GM21447 (cell line): ENCODE measurements around the gene WDFY3.

Source experiments
- ATAC-seq: cut with Tn5 transposase; IDR thresholded peaks from one replicate; pipeline ENCODE4 v1.9.1; 2021; ENCODE audit not compliant: unreplicated experiment

WDFY3 gene

DNA sequence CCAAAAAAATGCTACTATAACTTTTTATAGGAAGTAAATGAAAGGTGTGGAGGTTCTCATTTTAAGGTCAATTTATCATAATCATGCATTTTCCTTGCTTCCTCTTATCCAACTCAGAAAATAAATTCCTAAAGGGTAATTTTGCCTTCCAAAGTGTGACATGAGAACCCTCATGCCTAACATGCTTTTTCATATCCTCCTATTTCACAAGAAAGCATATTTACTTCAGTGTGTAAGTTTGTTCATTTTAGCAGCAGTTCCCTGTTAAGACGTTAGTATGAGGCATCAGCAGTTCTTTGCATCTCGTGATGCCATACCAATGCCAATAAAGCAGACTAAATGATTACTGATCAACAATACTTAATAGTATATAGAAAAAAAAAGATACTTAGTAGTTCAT is 18.4 kb downstream of the WDFY3 start:
- no peak for ATAC-seq

DNA sequence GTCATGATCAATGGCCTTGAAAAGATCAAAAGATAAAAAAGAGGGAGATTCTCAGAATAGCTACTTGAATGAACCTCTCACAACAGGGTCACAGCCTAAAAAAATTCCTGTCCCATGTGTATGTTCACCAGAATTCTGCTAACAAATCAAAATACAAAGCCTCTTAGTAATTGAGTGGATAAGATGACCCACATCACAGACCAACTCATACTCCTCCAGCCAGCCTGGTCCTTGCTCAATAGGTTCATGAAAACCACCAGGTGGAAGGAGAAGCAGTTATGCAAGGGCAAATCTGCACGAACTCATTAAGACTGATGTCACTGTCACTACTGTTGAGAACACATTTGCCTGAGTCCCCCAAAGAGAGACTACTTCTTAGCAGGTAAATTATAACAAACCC is 21.5 kb downstream of the WDFY3 start:
- no peak for ATAC-seq

DNA sequence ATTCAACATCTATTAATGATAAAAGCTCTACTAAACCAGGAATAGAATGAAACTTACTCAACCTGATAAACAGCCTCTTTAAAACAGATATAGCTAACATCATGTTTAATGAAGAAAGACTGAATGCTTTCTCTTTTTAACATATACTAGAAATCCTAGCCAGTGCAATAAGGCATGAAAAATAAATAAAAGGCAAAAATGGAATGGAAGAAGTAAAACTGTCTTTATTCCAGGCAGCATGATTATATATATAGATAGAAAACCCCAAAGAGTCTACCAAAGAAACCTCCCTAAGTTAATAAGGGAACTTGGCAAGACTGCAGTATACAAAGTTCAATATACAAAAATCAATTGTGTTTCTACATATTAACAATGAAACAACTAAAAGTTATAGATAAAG is 25.5 kb downstream of the WDFY3 start:
- no peak for ATAC-seq

DNA sequence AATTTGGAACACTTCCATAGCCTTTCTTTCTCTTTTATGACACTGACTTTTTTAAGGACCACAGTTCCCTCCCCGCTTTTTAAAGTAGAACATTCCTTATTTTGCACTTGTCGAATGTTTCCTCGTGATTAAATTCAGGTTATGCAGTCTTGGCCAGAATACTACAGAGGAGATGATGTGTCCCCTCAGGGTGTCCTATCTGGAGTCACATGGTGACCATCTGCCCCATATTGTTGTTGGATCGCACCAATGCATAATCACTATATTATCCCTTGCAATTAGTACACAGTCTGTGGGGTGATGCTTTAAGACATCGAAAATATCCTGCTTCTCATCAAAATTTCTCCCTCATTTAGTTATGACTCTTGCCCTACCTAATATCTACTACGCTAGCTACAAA is 27.4 kb downstream of the WDFY3 start:
- no peak for ATAC-seq

DNA sequence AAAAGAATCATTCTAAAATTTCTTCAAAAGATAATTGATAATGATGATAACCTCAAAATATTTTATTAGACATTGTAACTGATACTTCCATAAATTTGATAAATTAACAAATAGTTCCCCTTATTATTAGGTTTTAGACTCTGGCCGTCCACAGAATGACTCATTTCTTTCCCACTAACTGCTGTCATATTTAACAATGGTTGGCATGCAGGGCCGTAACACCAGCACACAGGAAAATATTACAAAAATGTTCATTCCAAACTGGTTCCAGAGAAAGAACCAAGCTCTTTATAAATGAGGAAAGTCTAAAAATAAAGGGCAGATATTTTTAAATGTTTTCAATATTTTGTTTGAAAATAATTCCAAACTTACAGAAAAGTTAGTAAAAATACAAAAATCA is 28.2 kb downstream of the WDFY3 start:
- ATAC-seq, result no peak

DNA sequence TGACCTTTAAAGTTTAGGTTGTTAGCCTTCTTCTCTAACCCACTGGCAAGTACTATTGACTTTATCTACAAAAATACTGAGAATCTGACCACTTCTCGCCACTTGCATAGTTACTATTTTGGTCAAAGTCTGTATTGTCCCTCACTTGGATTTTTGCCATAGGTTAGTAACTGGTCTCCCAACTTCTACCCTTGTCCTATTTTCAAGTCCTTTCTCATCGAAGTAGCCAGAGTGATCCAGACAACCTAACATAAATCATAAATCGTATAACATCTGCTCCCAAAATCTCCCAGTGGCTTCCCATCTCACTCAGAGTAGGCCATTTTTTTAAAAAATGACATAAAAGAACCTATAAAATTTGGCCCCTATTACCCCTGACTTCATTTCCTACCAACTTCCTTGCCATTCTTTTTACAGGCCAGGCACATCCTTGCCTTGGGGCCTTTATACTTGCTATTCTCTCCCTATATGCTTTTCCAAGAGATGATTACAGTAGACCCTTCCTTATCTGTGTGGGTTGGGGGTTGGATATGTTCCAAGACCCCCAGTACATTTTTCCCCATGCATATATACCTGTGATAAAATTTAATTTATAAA is 29.0 kb downstream of the WDFY3 start:
- ATAC-seq, result no peak

DNA sequence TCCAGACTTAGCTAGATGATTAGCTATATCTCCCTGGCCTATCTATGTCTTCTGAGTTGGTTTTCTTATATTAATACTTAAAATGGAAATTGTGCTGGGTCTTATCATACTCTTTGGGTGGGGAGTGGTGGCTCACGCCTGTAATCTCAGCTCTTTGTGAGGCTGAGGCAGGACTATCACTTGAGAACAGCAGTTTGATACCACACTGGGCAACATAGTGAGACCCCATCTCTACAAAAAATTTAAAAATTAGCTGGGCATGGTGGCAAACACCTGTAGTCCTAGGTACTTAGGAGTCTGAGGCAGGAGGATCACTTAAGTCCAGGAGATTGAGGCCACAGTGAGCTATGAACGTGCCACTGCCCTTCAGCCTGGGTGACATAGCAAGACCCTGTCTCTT is 30.4 kb downstream of the WDFY3 start:
- no peak for ATAC-seq

DNA sequence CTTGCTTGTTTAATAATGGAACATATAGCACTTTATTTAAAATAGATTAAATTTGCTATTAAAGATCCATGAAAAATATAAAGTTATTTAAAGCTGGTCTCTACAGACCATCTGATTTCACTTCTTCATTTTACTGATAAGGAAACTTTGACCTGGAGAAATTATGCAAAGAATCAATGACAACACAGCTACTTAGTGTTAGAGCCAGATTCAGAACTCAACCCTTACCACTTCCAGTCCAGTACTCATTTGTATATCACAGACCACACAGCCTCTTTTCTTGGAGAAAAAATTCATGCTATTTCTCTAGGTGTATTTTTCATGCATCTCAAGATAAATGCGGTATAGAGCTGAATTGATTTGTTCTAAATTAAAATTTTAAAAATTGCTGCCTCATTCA is 34.0 kb downstream of the WDFY3 start:
- ATAC-seq, result no peak

DNA sequence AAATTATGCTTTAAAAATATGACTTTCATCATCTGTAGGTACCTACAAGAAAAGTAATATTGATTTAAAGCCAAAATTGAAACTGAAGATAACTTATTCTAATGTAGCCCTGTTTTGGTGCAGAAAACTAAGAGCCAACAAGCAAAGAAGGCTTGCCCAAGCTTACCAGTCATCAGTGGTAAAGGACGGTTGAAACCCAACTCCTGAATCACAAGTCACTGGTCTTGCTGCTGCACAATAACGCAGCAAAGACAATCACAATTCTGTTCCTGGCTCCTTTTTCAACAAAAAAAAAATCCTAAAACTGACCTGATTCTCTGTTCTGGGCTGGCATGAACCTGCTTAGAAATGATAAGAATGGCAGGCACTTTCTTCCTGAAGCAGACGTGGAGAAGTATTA is 34.5 kb downstream of the WDFY3 start:
- no peak for ATAC-seq

DNA sequence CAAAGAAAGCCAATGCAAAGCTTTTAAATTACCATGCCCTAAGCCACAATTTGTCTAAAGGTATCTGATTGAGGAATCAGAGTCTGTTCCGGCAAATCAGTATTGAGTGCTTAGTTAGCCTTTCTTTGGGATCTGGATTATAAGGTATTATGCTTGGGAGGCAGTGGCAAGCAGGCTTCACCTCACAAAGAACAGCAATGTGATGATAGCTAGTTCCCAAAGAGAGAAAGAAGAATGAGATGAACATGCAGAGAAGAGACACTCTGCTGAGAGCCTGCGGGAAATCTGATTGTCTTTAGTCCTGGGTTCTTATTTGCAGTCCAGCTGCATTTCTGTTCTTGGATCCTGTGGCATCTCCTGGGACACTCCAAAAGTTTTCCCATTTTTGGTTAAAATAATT is 35.2 kb downstream of the WDFY3 start:
- no peak for ATAC-seq

DNA sequence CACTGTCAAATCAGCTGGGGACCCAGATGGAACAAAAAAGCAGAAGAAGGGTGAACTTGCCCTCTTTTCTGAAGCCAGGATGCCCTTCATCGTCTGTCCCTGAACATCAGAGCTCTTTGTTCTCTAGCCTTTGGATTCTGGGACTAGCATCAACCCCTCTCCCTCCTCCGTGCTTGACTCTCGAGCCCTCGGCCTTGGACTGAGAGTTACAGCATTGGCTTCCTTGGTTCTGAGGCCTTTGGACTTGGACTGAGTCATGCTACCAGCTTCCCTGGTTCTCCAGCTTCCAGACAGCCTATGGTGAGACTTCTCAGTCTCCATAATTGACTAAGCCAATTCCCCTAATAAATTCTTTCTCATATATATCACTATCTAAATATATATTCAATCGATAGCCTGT is 38.4 kb downstream of the WDFY3 start:
- no peak for ATAC-seq

DNA sequence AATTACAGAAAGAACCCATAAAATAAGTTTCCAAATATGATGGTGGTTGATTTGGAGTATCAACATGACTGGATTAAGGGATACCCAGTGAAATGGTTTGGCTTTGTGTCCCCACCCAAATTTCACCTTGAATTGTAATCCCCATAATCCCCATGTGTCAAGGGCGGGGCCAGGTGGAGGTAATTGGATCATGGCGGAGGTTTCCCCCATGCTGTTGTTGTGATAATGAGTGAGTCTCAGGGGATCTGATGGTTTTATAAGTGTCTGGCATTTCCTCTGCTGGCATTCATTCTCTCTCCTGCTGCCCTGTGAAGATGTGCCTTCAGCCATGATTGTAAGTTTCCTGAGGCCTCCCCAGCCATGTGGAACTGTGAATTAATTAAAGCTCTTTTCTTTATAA is 39.1 kb downstream of the WDFY3 start:
- no peak for ATAC-seq

DNA sequence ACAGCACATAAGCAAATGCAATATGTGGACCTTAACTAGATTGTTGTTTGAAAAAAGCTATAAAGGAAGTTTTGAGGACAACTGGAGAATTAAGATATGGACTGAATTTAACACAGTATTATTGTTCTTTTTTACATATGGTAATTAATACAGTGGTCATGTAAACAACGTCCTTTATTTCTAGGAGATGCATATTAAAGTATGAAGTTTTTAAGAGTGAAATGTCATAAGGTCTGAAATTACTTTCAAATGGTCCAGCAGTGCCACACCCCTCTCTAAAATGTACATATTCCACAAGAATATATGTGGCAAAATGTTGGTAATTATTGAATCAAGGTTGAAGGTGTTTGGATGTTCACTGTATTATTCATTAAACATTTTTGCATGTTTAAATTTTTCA is 40.9 kb downstream of the WDFY3 start:
- no peak for ATAC-seq

DNA sequence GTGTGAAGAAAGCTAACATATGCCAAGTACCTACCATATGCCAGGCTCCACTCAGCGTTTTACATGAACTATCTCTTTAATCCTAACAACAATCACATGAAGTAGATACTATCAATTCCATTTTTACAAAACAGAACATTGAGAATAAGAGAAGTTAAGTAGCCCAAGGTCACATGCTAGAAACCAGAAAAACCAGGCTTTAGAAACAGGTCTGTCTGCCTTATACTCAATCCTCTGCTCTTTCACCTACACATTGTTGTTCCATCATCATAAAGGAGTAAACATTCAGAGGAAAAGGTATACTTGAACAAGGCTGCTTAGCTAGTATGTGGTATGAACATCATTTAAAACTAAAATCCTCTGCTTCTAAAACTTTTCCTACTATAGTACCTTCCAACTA is 42.1 kb downstream of the WDFY3 start:
- no peak for ATAC-seq

DNA sequence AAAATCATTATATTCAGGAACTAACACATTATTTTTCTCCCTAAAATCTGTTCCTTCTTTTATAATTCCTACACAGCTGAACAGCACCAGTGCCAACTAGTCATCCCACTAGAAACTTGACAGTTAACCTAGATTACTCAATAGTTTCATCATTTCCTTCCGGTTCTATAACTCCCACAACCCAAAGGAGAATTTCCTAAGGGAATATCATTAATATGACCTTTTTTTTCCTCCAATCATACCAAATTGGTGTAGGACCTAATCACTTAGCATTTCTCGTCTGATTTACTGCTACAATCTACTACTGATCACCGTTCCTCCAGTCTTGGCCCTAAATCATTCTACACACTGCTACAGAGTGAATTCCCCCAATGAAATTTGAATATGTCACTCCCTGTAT is 45.9 kb downstream of the WDFY3 start:
- no peak for ATAC-seq

DNA sequence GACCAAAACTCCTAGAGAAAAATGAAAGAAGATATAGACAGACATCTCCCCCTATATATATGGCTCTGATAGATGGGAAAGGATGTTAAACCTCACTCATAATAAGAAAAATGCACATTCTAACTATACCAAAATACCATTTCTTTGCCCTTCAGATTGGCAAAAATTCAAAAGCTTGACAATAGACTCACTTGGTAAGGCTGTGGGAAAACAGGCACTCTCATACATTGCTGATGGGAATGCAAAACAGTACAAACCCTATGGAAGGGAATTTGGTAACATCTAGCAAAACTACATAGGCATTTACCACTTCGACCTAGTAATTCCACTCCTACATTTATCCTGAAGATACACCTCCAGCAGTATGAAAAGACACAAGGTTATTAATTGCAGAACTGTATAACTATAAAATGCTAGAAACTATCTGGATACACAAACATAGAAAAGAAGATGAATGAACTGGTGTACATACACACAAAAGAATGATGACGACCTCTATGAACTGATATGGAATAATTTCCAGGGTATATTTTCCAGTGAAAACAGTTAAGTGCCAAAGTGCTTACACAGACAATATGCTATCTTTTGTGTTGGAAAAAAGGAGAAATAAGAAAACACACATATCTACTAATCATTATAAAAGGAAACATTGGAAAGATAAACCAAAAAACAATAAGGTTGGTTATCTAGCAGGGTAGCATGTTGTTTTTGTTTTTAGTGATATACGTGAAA is 48.5 kb downstream of the WDFY3 start:
- ATAC-seq, result no peak

DNA sequence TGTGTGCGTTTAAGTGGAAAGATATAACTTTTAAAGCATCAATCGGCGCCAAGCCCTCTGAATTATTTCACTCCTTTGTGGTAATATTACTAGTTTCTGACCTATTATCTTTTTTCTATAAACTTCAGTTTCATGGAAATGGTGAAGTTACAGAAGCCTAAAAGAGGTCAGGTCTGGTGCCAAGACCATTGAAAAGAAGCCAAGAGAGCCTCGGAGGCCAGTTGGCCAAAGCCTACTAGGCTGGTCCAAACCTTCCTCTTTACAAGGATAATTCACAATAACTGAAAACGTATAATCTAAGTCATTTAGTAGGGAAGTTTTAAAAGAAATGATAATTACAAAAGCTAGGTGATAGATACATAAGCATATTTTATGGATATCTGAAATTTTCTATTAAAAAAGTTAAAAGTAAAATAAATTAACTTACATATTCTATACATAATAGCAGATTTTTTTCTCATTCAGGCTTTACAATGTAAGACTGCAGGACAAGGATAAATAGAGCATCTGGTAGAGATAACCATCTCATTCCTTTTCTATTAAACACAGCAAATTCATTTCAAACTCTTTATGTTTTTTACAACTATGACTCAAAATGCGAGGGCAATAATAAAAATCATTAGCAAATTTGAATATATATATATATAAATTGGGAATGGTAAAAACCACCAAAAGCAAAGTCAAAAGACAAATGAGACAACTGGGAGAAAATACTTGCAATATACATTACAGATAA is 49.2 kb downstream of the WDFY3 start:
- no peak for ATAC-seq

DNA sequence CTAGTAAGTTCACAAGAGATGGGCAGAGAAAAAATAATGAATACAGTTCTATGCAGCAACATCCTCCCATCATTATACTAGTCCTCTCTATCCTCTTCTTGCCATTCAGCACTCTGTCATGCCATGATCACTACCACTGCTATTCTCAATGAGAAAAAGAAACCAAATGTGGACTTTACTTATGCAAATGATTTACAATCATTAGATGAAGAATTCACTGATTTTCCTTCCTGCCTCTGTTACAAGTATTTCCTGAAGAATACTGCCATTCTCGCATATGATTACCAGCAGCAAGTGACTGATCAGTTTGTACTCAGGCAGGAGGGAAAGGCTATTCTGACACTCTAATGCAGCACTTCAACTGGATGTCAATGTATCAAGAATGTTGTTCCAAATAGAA is 50.3 kb downstream of the WDFY3 start:
- no peak for ATAC-seq

DNA sequence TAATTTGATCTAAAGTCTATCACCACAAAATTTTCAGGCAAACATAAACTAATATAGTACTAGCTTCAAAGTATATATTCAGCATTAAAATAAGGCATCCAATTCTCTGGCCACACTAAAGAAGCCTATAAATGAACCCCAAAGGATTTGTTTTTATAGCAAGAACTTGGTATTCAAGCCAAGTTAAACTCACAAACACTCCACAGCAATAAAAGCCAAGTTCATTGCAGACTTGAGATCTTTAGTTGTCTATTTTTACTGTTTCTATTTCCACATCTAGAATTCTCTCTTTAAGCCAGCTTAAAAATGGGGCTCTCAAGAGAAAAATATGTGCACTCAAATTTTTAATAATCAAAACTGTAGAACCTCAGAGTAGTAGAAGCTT is 51.1 kb downstream of the WDFY3 start:
- no peak for ATAC-seq

DNA sequence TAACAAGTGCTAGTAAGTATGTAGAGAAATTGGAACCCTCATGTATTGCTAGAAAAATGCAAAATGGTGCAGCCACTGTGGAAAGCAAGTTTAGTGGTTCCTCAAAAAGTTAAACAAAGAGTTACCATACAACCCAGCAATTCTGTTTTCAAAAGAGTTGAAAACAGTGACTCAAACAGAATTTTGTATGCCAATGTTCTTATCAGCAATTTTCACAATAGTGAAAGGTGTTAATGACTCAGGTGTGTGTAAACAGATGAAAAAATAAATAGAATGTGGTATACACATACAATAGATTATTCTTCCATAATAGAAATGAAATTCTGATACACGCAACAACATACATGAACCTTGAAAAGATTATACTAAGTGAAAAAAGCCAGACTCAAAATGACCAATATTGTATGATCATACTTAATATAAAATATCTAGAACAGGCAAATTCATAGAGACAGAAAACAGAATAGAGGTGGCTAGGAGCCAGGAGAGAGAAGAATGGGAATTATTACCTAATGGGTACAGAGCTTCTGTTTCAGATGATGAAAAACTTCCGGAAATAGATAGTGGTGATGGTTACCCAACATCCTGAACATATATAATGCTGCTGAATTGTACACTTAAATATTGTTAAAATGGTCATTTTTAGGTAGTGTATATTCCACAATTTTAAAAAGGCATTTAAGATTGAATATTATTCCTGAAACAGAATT is 51.6 kb downstream of the WDFY3 start:
- no peak for ATAC-seq

DNA sequence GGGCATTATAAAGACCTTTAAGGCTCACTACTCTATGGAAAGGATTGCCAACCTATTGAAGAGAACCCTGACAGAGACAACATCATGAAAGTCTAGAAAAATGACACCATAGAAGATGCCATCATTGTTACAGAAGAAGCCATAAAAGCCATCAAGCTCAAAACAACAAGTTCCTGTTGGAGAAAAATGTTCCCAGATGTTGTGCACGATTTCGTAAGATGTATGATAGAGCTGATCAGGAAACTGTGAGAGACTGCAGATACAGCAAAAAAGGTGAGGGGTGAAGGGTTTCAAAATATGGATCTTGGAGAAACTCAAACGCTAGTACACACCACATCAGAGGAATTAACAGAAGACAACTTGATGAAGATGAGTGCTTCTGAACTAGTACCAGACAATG is 53.3 kb downstream of the WDFY3 start:
- ATAC-seq, result no peak

DNA sequence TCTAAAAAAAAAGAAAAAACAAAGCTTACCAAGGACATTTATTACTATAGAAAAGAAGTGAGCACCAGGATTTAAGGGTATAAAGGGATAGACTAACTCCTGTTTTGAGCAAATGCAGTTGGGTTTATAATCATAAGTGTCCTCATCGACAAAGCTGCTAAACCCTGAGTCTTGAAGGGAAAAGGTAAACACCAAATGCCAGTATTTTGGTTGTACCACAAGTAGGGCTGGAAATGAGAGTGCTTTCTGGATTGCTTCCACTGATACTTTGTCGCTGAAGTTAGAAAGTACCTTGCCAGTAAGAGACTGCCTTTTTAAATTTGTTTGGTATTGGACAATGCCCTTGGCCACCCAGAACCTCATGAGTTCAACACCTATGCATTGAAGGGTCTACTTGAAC is 53.7 kb downstream of the WDFY3 start:
- ATAC-seq, result no peak
